VCaP (cell line): ENCODE data around the gene PPFIA2.

Experiments
- H3K27ac ChIP-seq: fragments of 450-650 bp; 2 replicates; pipeline ENCODE4 v1.5.1; 2017
- CTCF ChIP-seq: fragments of 450-650 bp; conservative IDR thresholded peaks from 2 replicates; pipeline ENCODE4 v1.5.1; 2017; ENCODE audit warnings: mild to moderate bottlenecking, moderate library complexity

PPFIA2 gene

GRCh38 chr12:81718616-81719015 lies 40.5 kb downstream of the PPFIA2 start:
- H3K27ac ChIP-seq: no peak overlapping the region
- TF ChIP-seq CTCF: no peak

GRCh38 chr12:81712536-81712935 lies 46.6 kb downstream of the PPFIA2 start:
- H3K27ac ChIP-seq: no peak overlapping the region
- no peak for TF ChIP-seq CTCF

GRCh38 chr12:81705586-81705985 lies 53.6 kb downstream of the PPFIA2 start:
- TF ChIP-seq CTCF: no peak
- H3K27ac ChIP-seq: no peak overlapping the region

- no peak for TF ChIP-seq CTCF
Measured at GRCh38 chr12:81699551-81699950, 59.6 kb downstream of the PPFIA2 start.

GRCh38 chr12:81692008-81692407 lies 67.1 kb downstream of the PPFIA2 start:
- no peak for TF ChIP-seq CTCF

More at GRCh38 chr12:81699551-81699950, 59.6 kb downstream of the PPFIA2 start:
- H3K27ac ChIP-seq: no peak overlapping the region

GRCh38 chr12:81683881-81684280 lies 75.3 kb downstream of the PPFIA2 start:
- TF ChIP-seq CTCF: no peak
- no peak overlapping the region for H3K27ac ChIP-seq

More at GRCh38 chr12:81692008-81692407, 67.1 kb downstream of the PPFIA2 start:
- H3K27ac ChIP-seq: no peak overlapping the region

- no peak for TF ChIP-seq CTCF
- no peak overlapping the region for H3K27ac ChIP-seq
Measured at GRCh38 chr12:81679614-81680013, 79.5 kb downstream of the PPFIA2 start.

GRCh38 chr12:81670759-81671158 lies 88.4 kb downstream of the PPFIA2 start:
- no peak overlapping the region for H3K27ac ChIP-seq
- TF ChIP-seq CTCF: no peak
